ENCODE data around the gene IL3RA. TPM values are rescaled to one million over a fixed set of nuclear protein-coding genes. Genes with fewer than 3 reads are reported as not detected.

IL3RA gene
- total and polyA plus RNA-seq, 2 of the 8 experiments (the other 6 are each of a cell fraction or from before 2014, with no cell fraction given), result 0.11 TPM; not detected in 1

DNA sequence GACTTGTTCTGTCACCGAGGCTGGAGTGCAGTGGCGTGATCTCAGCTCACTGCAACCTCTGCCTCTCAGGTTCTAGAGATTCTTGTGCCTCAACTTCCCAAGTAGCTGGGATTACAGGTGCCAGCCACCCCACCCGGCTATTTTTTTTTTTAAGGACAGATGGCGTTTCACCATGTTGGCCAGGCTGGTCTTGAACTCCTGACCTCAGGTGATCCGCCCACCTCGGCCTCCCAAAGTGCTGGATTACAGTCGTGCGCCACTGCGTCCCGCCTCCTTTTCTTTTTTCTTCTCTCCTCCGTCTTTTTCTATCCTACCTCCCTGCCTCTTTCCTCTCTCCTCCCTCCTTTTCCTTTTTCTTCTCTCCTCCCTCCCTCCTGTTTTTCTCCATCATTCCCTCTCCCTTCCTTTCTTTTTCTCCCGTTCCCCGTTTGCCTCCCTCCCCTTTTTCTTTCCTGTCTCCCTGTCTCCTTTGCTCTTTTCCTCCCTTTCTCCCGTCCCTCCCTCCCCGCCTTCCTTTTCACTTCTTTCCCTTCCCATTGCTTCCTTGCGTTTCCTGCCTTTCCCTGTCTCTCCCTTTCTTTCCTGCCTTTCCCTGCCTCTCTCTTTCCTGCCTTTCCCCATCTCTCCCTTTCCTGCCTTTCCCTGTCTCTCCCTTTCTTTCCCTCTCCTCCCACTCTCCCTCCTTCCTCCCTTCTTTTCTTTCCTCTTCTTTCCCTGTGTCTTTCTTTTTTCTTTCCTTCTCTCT, 57.5 kb downstream of the IL3RA start:
- H3K23ac ChIP-seq (ENCODE audit: insufficient read length), result no peak overlapping the region
- no peak overlapping the region for H3K27ac ChIP-seq (ENCODE audit: low read depth, low read length)
- H3K79me1 ChIP-seq (ENCODE audit: low read depth, low read length), result peaks cover 13% of the 10 kb centered on the region
- no peak overlapping the region for H4K8ac ChIP-seq (ENCODE audit: extremely low read depth, insufficient read depth, low read length)
- H3K4me3 ChIP-seq (ENCODE audit: extremely low read depth in 1 of 4, insufficient read depth in 2 of 4, low read depth in 3 of 4, low read length in 4 of 4), result peak overlapping the region in 1 of 4 experiments; percentile 98; a peak in 3 of 8 replicates
- WGBS, 2 experiments (ENCODE audit: extremely low coverage in 1 of 2, insufficient coverage in 1 of 2, insufficient read length in 1 of 2, insufficient replicate concordance in 2 of 2, low coverage in 1 of 2, low lambda C conversion rate in 2 of 2, missing lambda C conversion rate in 1 of 2), result 72% methylated on average over 12 of the region's 16 CpGs; no CpG with 5 or more reads in 1 of the 2 experiments
- POLR2A ChIA-PET (ENCODE audit: partially characterized antibody), result no interaction called here
- H3K36me3 ChIP-seq (ENCODE audit: control insufficient read depth in 2 of 4, insufficient read depth in 4 of 4, low read length in 3 of 4), result peaks cover 14 to 38% (median 19%) of the 10 kb centered on the region in 4 experiments
- H3K18ac ChIP-seq (ENCODE audit: extremely low read depth, low read length), result no peak overlapping the region
- FAIRE-seq, result no peak
- H3K9ac ChIP-seq (replicated peaks in 1 of 4; ENCODE audit: extremely low read depth in 1 of 4, low read depth in 3 of 4, low read length in 3 of 4), result no peak overlapping the region; a peak in 1 of 7 replicates
- no peak overlapping the region for H4K91ac ChIP-seq (replicated peaks; ENCODE audit: insufficient read length, low read length)
- H3K23me2 ChIP-seq (ENCODE audit: low read depth, low read length), result peaks cover 15% of the 10 kb centered on the region; the same call in 1 of the 2 replicates
- no peak for TF ChIP-seq ASH2L (IDR thresholded peaks at IDR 0.05; ENCODE audit: low read length)
- no peak overlapping the region for H2AFZ ChIP-seq (ENCODE audit: low read length)
- H2BK120ac ChIP-seq (replicated peaks; ENCODE audit: low read depth, low read length), result no peak overlapping the region
- no peak overlapping the region for H4K5ac ChIP-seq (ENCODE audit: insufficient read length, low read depth, low read length)
- H3K56ac ChIP-seq (replicated peaks; ENCODE audit: insufficient read length, low read depth, low read length), result no peak overlapping the region
- no peaks in the 10 kb centered on the region for H3K27me3 ChIP-seq (replicated peaks in 1 of 4; ENCODE audit: control insufficient read depth in 3 of 4, extremely low read depth in 1 of 4, insufficient read depth in 3 of 4, low read length in 3 of 4)
- no peak overlapping the region for H2AK5ac ChIP-seq (ENCODE audit: low read depth, low read length)
- H3K4ac ChIP-seq (replicated peaks; ENCODE audit: insufficient read length, low read depth, low read length), result no peak overlapping the region
- H3K4me2 ChIP-seq (ENCODE audit: insufficient read depth in 1 of 2, low read depth in 2 of 2, low read length in 2 of 2), result peak overlapping the region; percentile 65 to 71; a peak in 3 of 4 replicates
- H4K20me1 ChIP-seq (replicated peaks in 1 of 2; ENCODE audit: control insufficient read depth in 1 of 2, insufficient read depth in 2 of 2, low read length in 2 of 2), result peaks cover 14 to 38% of the 10 kb centered on the region in 2 experiments
- H2BK20ac ChIP-seq (ENCODE audit: low read length), result no peak overlapping the region
- peaks cover 20 to 58% of the 10 kb centered on the region in 2 experiments for H3K79me2 ChIP-seq (ENCODE audit: control insufficient read depth in 1 of 2, insufficient read depth in 2 of 2, low read length in 2 of 2)
- peaks cover 0 to 5% (median 2%) of the 10 kb centered on the region in 4 experiments; a peak in 4 of 7 replicates for H3K4me1 ChIP-seq (replicated peaks in 1 of 4; ENCODE audit: control insufficient read depth in 3 of 4, insufficient read depth in 4 of 4, low read length in 3 of 4)
- H2BK12ac ChIP-seq (ENCODE audit: low read depth, low read length), result no peak overlapping the region
- H3K9me3 ChIP-seq (ENCODE audit: insufficient read depth in 2 of 2, low read depth in 1 of 2, low read length in 1 of 2), result no peaks in the 10 kb centered on the region
- H2BK5ac ChIP-seq (ENCODE audit: low read depth, low read length), result no peak overlapping the region
- H2BK15ac ChIP-seq (ENCODE audit: low read length), result no peak overlapping the region
- H3K14ac ChIP-seq (ENCODE audit: insufficient read length), result no peak overlapping the region
- CTCF ChIA-PET (ENCODE audit: partially characterized antibody), result no interaction called here
- DNase-seq (ENCODE audit: low read depth in 1 of 2, low spot score in 2 of 2), result no peak

Data from H1 (cell line).